GM19193 (cell line): ENCODE data around the gene ANKRD7.

Experiments used
- POLR2A ChIP-seq: IDR thresholded peaks from 4 replicates; pipeline ENCODE4 v1.6.1; 2011; ENCODE audit not compliant: insufficient read depth, insufficient read length; ENCODE audit errors: extremely low read depth

Gene ANKRD7

DNA sequence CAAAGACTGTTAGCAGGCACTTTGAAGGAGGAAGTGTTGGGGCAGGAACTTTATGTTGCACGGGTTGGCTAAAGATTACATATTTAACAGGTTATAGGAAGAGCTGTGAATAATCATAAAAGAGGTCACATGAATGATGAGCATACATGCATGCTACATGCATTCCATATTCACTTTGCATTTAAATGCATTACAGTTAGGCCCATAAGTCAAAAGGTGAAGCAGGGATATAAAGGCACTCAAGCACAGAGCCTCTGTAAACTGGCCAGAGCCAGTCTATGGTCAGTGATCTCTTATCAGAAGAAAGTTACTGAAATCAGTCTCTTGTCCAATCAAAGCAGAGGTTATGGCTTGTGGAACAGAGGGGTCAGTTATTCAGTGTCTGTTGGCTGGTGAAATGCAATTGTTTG, 7.3 kb upstream of the ANKRD7 start:
- no peak for TF ChIP-seq POLR2A

DNA sequence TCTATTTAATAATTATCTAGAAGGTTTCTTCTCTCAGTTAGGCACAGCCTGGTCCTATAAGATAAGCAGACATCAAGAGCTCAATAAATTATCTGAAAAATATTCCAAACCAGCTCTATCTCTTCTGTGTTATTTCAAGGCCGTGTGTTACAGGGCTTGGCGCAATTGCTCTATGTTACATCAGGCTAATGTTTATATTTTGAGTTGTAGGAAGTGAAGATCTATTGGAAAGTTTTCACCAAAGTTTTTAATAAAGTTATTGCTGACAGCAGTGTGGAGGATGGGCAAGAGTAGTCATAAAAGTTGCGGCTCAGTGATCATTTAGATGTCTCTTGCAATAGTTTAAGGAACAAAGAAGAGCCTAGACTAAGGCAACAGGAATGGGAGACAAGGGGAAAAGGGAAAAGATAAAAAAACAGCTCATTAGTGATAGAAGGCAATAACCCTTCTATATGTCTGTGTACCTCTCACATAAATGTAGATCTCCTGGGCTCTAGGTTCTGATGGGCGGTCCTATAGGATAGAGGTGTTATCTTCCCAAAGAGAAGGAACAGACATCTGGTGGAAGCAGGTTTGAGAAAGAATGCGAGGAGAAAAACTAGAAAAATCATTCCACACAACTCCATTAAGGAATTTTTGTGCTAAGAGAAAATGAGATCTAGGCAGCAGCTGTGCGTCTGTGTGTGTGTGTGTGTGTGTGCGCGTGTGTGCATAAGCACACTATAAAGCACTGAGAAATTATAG, 5.9 kb upstream of the ANKRD7 start:
- TF ChIP-seq POLR2A, result no peak

DNA sequence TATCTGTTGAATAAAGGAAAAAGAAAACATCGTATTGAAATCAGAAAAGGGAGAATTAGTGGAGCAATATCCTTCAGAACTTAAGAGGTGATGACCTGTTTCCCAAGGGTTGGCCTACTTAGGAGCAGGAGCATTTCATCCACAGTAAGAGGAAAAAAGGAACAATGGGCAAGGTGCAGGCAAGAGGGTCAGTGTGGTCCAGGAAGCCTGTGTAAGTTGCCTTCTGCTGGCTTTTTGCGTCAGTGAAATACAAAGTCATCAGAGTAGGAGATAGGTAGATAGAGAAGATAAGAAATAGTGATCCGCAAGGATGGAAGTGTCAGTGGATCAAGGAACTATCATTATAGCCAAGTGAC, 5.4 kb upstream of the ANKRD7 start:
- no peak for TF ChIP-seq POLR2A

DNA sequence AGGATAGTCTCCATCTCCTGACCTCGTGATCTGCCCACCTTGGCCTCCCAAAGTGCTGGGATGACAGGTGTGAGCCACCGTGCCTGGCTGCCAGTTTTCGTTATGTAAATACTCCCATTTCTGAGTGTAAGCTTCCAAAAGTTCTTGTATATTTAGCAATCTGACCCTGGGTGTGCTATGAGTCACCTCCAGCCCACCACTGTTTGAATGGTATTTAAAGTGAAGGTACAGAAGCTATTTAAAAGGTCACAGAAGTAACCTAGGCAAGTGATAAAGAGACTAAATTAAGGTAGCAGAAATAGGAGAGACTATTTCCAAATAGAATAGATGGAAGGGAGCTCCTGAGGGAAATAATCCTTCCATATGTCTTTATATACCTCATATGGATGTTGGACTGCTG, 3.9 kb upstream of the ANKRD7 start:
- TF ChIP-seq POLR2A, result no peak

DNA sequence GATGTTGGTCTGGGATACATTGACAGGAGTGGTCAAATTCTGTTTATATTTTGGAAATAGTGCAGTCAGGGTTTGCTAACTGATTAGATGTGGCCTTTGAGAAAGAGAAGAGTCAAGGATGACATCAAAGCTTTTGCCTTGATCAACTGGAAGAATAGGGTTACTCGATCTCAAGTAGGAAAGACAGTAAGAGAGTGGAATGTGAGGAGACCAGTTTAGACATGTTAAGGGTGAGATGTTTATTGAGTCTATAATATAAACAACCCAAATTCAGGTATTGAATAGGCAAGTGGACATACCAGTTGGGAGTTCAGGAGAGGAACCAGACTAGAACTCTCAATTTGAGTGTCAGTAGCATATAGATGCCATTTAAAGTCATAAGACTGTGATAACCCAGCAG, 1.9 kb upstream of the ANKRD7 start:
- no peak for TF ChIP-seq POLR2A

DNA sequence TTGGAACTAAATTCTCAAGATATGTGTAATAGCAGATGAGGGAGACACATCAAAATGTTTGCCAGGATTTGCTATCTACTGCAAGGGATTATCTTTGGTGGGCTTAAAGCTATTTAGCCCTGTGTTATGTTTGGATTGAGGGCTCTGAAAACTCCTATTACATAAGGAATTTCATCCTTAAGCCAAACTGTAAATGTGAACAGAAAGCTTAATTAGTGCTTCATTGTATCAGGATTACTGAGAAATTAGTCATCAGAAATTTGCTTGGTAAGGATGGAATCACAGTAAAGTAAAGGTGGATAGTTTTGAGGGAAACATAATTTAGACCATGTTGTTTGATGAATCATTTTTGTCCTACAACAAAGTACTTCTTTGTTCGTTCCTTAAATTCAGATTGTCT, 8.3 kb downstream of the ANKRD7 start:
- no peak for TF ChIP-seq POLR2A

DNA sequence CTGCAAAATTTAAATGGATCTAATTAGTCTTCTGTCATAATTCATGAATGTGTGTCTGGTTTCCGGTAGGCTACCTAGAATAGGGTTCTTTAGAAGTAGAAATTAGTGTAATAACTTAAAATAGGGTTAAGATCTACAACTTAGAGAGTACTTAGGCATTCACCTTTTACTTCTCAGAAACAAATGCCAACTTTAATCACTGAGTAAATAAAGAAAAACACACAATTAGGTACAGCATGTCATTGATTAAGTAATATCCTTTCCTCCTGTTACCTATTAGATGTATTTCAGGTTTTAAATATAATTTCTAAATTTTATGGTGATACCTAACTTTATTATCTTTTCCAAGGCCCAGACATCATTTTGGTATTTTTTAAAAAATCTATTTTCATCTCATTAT, 9.3 kb downstream of the ANKRD7 start:
- no peak for TF ChIP-seq POLR2A

DNA sequence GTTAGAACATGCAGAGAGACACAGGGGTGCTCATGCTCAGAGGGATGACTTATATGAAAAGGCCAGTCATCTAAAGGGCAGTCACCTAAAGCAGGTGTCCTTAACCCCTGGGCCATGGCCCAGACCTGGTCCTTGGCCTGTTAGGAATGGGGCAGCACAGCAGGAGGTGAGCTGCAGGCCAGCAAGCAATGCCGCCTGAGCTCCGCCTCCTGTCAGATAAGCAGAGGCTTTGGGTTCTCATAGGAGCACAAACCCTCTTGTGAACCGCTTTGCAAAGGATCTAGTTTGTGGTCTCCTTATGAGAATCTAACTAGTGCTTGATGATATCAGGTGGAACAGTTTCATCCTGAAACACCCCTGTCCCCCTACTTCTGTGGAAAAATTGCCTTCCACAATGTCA, 14.5 kb downstream of the ANKRD7 start:
- TF ChIP-seq POLR2A, result no peak

DNA sequence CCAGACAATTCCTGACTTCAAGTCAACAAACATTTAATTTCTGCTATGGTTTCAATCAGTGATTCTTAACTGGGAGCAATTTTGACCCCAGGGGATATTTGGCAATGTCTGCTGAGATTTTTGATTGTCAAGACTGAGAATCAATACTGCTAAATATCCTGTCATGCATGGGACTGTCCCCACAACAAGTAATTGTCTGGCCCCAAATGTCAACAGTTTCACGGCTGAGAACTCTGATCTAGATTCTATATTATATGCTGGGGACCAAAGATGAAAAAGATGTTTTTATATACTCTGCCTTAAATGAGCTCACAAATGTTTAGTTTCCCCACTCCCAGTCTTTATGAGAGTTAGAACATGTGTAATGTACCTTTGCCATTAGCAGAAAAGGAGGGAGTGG, 19.2 kb downstream of the ANKRD7 start:
- TF ChIP-seq POLR2A, result no peak

DNA sequence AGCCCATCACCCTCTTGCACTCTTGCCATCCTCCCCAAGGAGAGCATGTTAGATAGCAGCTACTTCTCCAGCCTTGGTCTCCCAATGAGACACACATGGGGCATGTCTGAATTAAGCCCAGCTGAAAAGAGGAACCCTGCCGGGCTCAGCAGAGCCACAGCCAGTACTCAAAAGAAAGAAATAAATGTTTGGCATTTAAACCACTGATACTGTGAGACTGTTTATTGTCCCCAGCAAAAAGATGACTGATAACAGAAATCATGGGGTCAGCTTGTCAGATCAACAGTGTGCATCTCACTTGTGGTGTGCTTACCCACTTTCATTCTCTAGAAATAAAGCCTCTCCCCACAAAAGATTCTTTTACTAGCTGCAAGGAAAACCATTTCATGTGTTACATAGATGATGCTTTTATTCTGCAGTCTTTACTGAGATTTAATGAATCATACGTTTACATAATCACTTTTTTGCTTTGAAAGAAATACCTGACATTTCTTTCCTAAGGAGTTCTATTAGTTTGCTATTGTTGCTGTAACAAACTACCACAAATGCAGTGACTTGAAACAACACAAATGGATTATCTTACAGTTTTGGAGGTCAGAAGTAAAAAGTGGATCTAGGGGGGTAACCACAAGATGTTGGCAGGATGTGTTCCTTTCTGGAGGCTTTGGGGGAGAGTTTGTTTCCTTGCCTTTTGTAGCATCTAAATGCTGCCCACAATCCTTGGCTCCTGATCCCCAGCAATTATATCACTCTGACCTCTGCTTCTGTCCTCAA, 20.9 kb downstream of the ANKRD7 start:
- TF ChIP-seq POLR2A, result no peak

DNA sequence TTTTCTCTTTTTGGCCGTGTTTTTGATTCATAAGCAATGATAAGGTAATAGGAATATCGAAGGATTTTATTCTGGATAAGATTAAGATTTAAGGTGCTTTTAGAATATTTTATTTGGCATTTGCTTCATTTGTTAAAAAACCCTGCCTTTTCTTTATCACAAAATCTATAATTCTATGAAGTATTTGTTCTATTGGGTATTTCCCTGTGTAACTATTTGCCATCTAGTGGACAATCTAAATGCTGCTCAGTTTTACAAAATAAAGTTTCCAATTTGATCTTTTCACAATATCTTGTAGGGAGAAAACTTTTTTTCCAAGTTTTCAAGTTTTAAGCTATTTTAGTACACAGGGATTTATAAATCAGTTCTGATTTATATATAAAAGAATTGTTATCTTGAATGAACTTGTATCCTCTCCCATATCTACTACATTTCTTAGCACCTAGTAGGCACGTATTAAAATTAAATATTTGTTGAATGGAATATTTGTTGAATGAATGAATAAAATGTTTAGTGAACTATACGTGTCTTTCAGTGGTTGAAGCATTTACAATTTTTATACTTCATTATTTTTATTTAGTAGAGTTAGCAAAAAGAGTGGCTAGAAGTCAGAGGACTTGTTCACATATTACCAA, 26.5 kb downstream of the ANKRD7 start:
- TF ChIP-seq POLR2A, result no peak

DNA sequence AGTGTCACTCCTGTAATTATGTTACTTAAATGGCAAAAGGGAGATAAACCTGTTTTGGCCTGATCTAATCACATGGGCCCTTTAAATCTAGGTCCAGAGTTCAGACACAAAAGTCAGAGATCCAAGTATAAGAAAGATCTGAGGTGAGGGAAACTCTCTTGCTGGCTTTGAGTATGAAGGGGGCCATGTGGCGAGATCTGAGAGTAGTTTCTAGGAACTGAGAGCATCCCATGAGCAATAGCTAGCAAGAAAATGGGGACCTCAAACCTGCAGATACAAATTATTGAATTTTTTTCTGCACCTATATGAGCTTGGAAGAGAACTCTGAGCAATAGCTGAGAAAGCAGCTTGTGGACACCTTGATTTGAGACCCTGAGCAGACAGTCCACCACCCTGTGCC, 27.6 kb downstream of the ANKRD7 start:
- TF ChIP-seq POLR2A, result no peak

DNA sequence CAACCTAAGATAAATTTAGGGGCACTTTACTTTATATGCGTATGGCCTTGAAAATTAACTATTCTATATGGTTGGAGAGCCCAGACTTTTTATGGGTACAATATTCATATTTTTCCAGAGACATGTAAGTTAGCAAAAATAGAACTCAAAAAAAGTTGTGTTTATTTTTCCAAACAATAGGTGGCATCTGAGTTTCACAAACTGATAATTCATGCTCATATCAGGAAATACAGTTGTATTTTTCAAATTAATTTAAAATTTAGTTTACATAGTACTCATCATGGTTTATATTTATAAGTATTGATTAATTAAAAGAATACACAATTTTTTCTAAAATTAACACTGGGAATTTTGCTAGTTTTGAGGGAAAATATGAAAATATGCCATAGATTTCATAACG, 34.6 kb downstream of the ANKRD7 start:
- TF ChIP-seq POLR2A, result no peak

DNA sequence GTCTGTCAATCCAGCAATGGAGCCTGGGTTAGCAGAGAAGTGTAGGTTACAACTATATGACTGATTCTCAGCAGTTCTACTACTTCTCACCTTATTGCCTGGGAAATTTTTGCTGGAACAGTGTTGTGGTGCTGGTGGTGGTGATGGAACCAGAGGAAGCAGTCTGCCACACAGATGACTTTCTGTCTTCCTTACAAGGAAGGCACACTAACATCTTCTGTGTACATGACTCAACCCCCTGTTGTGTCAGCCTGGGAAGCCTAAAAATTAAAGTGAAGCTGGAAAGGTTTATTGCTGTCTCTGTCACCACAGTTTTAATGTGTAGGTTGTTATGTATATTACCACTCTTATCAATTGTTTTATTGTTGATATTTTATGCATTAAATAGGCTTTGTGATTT, 40.3 kb downstream of the ANKRD7 start:
- no peak for TF ChIP-seq POLR2A

DNA sequence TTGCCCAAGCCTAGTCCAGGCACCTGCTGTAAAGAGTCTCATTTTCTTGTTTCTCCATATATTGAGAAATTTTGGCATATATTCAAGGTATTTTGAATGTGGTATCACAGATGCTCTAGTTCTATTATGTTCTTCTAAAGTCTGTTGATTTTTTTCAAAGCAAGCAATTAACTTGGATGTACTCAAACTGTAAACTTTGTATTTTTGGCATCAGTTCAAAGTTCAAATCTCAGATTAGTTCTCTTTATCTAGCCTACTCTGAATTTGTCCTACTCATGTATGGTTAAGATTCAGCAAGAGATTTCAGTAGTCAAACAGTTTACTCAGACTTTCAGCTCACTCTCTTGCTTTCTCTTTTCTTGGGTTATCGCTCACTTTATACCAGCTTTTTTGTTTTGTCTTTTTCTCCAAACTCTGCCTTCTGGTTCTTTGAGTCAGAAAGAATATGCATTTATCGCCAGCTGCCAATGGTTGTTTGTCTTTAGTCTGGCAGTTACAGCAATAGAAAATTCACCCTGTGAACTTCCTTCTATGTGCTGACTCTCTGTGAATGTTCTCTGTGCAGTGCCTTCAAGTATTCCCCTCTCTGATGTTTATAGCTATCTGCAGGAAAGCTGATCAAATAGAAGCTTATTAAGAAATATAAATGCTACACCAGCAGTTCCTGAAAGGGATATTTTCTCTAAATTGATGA, 56.0 kb downstream of the ANKRD7 start:
- no peak for TF ChIP-seq POLR2A

DNA sequence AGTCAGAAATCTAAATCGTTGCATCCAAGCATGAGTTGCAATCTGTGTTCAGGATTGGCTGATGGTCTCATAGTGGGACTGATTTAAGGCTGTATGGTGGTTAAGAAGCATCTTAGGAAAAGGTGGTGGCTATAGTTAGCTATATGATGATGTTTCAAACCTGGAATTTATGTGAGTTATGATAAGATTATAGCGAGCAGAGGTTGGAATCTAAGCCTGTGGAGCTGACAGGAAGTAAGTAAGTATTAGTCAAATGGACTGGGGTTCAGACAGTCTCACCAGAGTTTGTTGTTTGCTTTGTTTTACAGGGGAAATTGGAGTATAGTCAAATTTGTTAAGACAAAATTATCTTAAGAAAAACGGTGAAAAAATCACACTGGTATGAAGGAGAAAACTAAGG, 56.7 kb downstream of the ANKRD7 start:
- TF ChIP-seq POLR2A, result no peak

DNA sequence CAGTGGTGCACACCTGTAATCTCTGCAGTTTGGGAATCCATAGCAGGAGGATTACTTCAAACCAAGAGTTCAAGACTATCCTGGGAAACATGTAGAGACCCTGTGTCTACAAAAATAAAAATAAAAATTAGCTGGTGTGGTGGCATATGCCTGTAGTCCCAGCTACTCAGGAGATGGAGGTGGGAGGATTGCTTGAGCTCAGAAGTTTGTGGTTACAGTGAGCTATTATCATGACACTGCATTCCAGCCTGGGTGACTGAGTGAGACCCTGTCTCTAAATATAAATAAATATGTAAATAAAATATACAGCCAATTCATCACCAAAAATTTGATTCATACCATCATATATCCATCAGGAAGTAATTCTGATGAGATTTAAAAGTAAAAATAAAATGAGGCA, 60.9 kb downstream of the ANKRD7 start:
- TF ChIP-seq POLR2A, result no peak
